Measurements from ENCODE around the gene PDE4A. TPM values are rescaled to one million over a fixed set of nuclear protein-coding genes. Genes with fewer than 3 reads are reported as not detected.

Gene PDE4A
- total and polyA plus RNA-seq, 2 of the 8 experiments (the other 6 are each of a cell fraction or from before 2014, with no cell fraction given): 2.0 to 4.4 TPM

DNA sequence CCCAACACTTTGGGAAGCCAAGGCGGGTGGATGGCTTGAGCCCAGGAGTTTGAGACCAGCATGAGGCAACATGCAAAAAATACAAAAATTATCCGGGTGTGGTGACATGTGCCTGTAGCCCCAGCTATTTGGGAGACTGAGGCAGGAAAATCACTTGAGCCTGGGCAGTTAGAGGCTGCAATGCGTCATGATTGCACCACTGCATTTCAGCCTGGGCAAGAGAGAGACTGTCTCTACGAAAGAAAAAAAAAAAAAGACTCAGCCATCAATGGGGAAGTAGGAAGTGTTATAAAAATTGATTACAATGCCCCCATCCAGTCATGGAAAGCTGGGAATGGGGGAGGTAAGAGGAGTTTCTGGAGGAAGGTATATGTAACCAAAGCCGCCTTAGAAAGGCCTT lies 45.4 kb upstream of the PDE4A start:
- no peak overlapping the region for H3K4me3 ChIP-seq (ENCODE audit: extremely low read depth in 1 of 4, insufficient read depth in 2 of 4, low read depth in 3 of 4, low read length in 4 of 4)
- H4K20me1 ChIP-seq (replicated peaks in 1 of 2; ENCODE audit: control insufficient read depth in 1 of 2, insufficient read depth in 2 of 2, low read length in 2 of 2): peaks cover 0 to 3% of the 10 kb centered on the region in 2 experiments
- no peak overlapping the region for H2BK5ac ChIP-seq (ENCODE audit: low read depth, low read length)
- H3K27ac ChIP-seq (ENCODE audit: low read depth, low read length): no peak overlapping the region
- 0 out of 7 replicates have a peak, but pooled peaks cover 0 to 5% (median 0%) of the 10 kb centered on the region in 4 experiments for H3K4me1 ChIP-seq (replicated peaks in 1 of 4; ENCODE audit: control insufficient read depth in 3 of 4, insufficient read depth in 4 of 4, low read length in 3 of 4)
- H4K8ac ChIP-seq (ENCODE audit: extremely low read depth, insufficient read depth, low read length): no peak overlapping the region
- no peak overlapping the region for H4K91ac ChIP-seq (replicated peaks; ENCODE audit: insufficient read length, low read length)
- FAIRE-seq: no peak
- H3K79me2 ChIP-seq (ENCODE audit: control insufficient read depth in 1 of 2, insufficient read depth in 2 of 2, low read length in 2 of 2): peaks cover 0 to 4% of the 10 kb centered on the region in 2 experiments; a peak in 3 of 4 replicates
- H3K36me3 ChIP-seq (ENCODE audit: control insufficient read depth in 2 of 4, insufficient read depth in 4 of 4, low read length in 3 of 4): peaks cover 0 to 4% (median 0%) of the 10 kb centered on the region in 4 experiments; a peak in 2 of 8 replicates
- WGBS, 2 experiments (ENCODE audit: extremely low coverage in 1 of 2, insufficient coverage in 1 of 2, insufficient read length in 1 of 2, insufficient replicate concordance in 2 of 2, low coverage in 1 of 2, low lambda C conversion rate in 2 of 2, missing lambda C conversion rate in 1 of 2): 93% methylated on average over 3 of the region's 5 CpGs; no CpG with 5 or more reads in 1 of the 2 experiments
- H2BK20ac ChIP-seq (ENCODE audit: low read length): no peak overlapping the region
- no peak overlapping the region for H2AFZ ChIP-seq (ENCODE audit: low read length)
- H3K23ac ChIP-seq (ENCODE audit: insufficient read length): no peak overlapping the region
- H3K56ac ChIP-seq (replicated peaks; ENCODE audit: insufficient read length, low read depth, low read length): no peak overlapping the region
- H2BK15ac ChIP-seq (ENCODE audit: low read length): no peak overlapping the region
- no peaks in the 10 kb centered on the region for H3K27me3 ChIP-seq (replicated peaks in 1 of 4; ENCODE audit: control insufficient read depth in 3 of 4, extremely low read depth in 1 of 4, insufficient read depth in 3 of 4, low read length in 3 of 4)
- no peaks in the 10 kb centered on the region for H3K79me1 ChIP-seq (ENCODE audit: low read depth, low read length)
- H3K23me2 ChIP-seq (ENCODE audit: low read depth, low read length): peaks cover 14% of the 10 kb centered on the region; the same call in 1 of the 2 replicates
- CTCF ChIA-PET (ENCODE audit: partially characterized antibody): interaction anchor here (0.6 to 8.1 kb wide), 2 partner anchors 15 to 49 kb away, joined by 3 to 47 read pairs; no protein-coding TSS in a partner anchor
- H2BK12ac ChIP-seq (ENCODE audit: low read depth, low read length): no peak overlapping the region
- no peak overlapping the region for H3K9ac ChIP-seq (replicated peaks in 1 of 4; ENCODE audit: extremely low read depth in 1 of 4, low read depth in 3 of 4, low read length in 3 of 4)
- no peak overlapping the region for H2AK5ac ChIP-seq (ENCODE audit: low read depth, low read length)
- POLR2A ChIA-PET (ENCODE audit: partially characterized antibody): interaction anchor here (1.1 kb wide), 1 partner anchor 185 kb away, joined by 3 read pairs; no protein-coding TSS in a partner anchor
- no peaks in the 10 kb centered on the region for H3K9me3 ChIP-seq (ENCODE audit: insufficient read depth in 2 of 2, low read depth in 1 of 2, low read length in 1 of 2)
- H2BK120ac ChIP-seq (replicated peaks; ENCODE audit: low read depth, low read length): no peak overlapping the region
- no peak overlapping the region for H4K5ac ChIP-seq (ENCODE audit: insufficient read length, low read depth, low read length)
- no peak for DNase-seq (ENCODE audit: low read depth in 1 of 2, low spot score in 2 of 2)
- H3K4ac ChIP-seq (replicated peaks; ENCODE audit: insufficient read length, low read depth, low read length): no peak overlapping the region
- no peak overlapping the region for H3K18ac ChIP-seq (ENCODE audit: extremely low read depth, low read length)
- no peak overlapping the region for H3K4me2 ChIP-seq (ENCODE audit: insufficient read depth in 1 of 2, low read depth in 2 of 2, low read length in 2 of 2)
- H3K14ac ChIP-seq (ENCODE audit: insufficient read length): no peak overlapping the region
- TF ChIP-seq CEBPB (IDR thresholded peaks at IDR 0.05; ENCODE audit: low read depth, low read length) (no peak), SUZ12 (IDR thresholded peaks at IDR 0.05; ENCODE audit: low read length) (no peak), SIRT6 (IDR thresholded peaks at IDR 0.05; ENCODE audit: low read length) (no peak), SP1 (IDR thresholded peaks at IDR 0.05; ENCODE audit: low read depth, low read length) (no peak), RNF2 (IDR thresholded peaks at IDR 0.05; ENCODE audit: borderline replicate concordance, low read depth, low read length, missing control alignments, poor library complexity, severe bottlenecking) (no peak), E2F6 (IDR thresholded peaks at IDR 0.05) (no peak), POU5F1 (IDR thresholded peaks at IDR 0.05; ENCODE audit: low read depth, low read length) (no peak), MAX (IDR thresholded peaks at IDR 0.05) (no peak), SRF (IDR thresholded peaks at IDR 0.05; ENCODE audit: low read depth, low read length) (no peak), ZNF274 (IDR thresholded peaks at IDR 0.05; ENCODE audit: borderline replicate concordance, extremely low read depth, low read length) (no peak), CHD1 (IDR thresholded peaks at IDR 0.05; ENCODE audit: low read depth, low read length) (no peak), NANOG (IDR thresholded peaks at IDR 0.05; ENCODE audit: insufficient read depth, low read depth, low read length, poor library complexity, severe bottlenecking) (no peak), GTF2F1 (IDR thresholded peaks at IDR 0.05; ENCODE audit: borderline replicate concordance, low read depth, low read length) (no peak), YY1 (IDR thresholded peaks at IDR 0.05; ENCODE audit: low read depth, low read length) (no peak)

Data from H1 (cell line).